Raji (cell line): ENCODE measurements around the gene CCDC190.

Experiments used
- POLR2A ChIP-seq: IDR thresholded peaks from 2 replicates; pipeline ENCODE4 v1.6.1; 2011; ENCODE audit warnings: low read depth, low read length, control low read depth; ENCODE audit not compliant: insufficient read depth

The CCDC190 gene

GRCh38 chr1:162822391-162823200, 38.4 kb downstream of the CCDC190 start:
- TF ChIP-seq POLR2A = no peak
